22Rv1 (cell line): ENCODE results near the gene ADAMTS3.

Experiments
- H3K27ac ChIP-seq: fragments of 450-650 bp; 2 replicates; pipeline ENCODE4 v1.5.1; 2017
- ZFX ChIP-seq: fragments of 450-650 bp; IDR thresholded peaks from 2 replicates; pipeline ENCODE4 v1.6.1; 2017; ENCODE audit warnings: antibody characterized with exemption, borderline replicate concordance
- TF ChIP-seq, protein P1 (sequence below): fragments of 450-650 bp; IDR thresholded peaks from 2 replicates; pipeline ENCODE4 v1.5.1; 2017; ENCODE audit warnings: mild to moderate bottlenecking

ADAMTS3 gene

DNA sequence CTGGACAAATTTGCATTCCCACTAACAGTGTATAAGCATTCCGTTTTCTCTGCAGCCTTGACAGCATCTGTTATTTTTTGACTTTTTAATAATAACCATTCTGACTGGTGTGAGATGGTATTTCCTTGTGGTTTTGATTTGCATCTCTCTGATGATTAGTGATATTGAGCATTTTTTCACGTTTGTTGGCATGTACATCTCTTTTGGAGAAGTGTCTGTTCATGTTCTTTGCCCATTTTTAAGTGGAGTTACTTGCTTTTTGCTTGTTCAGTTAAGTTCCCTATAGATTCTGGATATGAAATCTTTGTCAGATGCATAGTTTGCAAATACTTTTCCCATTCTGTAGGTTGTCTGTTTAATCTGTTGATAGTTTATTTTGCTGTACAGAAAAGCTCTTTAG is 68.8 kb downstream of the ADAMTS3 start:
- TF ChIP-seq, protein P1, sequence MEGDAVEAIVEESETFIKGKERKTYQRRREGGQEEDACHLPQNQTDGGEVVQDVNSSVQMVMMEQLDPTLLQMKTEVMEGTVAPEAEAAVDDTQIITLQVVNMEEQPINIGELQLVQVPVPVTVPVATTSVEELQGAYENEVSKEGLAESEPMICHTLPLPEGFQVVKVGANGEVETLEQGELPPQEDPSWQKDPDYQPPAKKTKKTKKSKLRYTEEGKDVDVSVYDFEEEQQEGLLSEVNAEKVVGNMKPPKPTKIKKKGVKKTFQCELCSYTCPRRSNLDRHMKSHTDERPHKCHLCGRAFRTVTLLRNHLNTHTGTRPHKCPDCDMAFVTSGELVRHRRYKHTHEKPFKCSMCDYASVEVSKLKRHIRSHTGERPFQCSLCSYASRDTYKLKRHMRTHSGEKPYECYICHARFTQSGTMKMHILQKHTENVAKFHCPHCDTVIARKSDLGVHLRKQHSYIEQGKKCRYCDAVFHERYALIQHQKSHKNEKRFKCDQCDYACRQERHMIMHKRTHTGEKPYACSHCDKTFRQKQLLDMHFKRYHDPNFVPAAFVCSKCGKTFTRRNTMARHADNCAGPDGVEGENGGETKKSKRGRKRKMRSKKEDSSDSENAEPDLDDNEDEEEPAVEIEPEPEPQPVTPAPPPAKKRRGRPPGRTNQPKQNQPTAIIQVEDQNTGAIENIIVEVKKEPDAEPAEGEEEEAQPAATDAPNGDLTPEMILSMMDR: no peak
- no peak for TF ChIP-seq ZFX

GRCh38 chr4:72496119-72496518 is 72.9 kb downstream of the ADAMTS3 start:
- H3K27ac ChIP-seq: no peak overlapping the region
- no peak for TF ChIP-seq ZFX
- TF ChIP-seq, protein P1: peak; percentile 25

More for the DNA sequence above, 68.8 kb downstream of the ADAMTS3 start:
- no peak overlapping the region for H3K27ac ChIP-seq

- no peak for TF ChIP-seq ZFX
- TF ChIP-seq, protein P1: no peak
- no peak overlapping the region for H3K27ac ChIP-seq
These were observed 74.9 kb downstream of the ADAMTS3 start for GRCh38 chr4:72494156-72494555.

DNA sequence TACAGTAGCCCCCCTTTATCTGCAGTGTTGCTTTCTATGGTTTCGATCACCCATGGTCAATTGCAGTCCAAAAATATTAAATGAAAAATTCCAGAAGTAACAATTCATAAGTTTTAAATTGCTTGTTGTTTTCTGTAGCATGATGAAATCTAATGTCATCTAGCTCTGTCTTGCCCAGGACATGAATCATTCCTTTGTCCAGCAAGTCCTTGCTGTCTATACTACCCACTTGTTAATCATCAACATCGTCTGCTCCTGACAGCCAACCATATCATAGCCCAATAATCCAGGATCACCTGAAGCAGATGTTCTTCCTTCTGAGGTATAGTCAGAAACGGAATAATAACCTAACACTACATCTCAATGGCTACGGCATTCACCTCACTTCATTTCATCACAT is 79.8 kb downstream of the ADAMTS3 start:
- no peak overlapping the region for H3K27ac ChIP-seq
- TF ChIP-seq, protein P1: no peak
- no peak for TF ChIP-seq ZFX

DNA sequence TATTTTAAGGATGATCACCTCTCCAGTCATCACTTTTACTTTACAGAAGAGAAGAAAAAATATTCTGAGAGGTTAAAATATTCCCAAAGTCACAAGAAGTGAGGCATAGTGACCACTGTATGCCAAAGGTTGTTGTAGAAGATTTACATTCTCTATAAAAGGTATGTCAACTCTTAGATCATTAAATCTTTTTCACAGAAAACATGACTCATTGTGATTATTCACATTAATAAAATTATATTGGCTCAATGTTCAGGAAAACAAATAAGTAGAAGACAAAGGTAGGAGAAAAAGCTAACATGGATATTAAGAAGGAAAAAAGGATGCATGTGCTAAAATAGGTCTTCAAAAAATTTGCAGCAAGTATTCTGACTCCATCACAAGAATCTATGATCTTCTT is 82.0 kb downstream of the ADAMTS3 start:
- no peak for TF ChIP-seq ZFX
- TF ChIP-seq, protein P1: no peak
- H3K27ac ChIP-seq: no peak overlapping the region

GRCh38 chr4:72484981-72485380 is 84.0 kb downstream of the ADAMTS3 start:
- no peak overlapping the region for H3K27ac ChIP-seq
- TF ChIP-seq ZFX: no peak
- TF ChIP-seq, protein P1: no peak

DNA sequence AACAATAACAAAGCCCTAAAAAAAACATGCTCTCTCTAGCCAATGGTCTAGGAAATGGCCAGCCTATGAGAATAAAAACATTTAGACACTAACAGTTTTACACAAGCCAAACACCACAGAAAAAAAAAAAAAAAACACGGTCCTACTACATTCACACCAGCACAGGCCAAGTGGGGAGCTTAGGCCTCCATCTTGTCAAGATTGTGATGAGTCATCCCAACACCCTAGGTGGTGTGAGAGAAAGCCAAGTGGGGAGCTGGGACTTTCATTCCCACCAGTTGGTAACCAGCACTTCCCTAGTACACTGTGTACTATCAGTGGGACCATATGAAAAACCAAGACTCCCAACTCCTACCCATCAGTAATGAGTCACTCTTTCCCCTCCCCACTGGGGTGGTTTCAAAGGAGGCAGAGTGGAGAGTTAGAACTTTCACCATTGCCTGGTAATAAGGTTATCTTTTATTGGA is 95.6 kb downstream of the ADAMTS3 start:
- no peak for TF ChIP-seq ZFX
- TF ChIP-seq, protein P1: no peak

More for the DNA sequence above, 95.6 kb downstream of the ADAMTS3 start:
- no peak overlapping the region for H3K27ac ChIP-seq
